HG02885 (cell line): ENCODE data around the gene DNM3.
A peak's percentile ranks its signal among the peaks of the same experiment; 100 is the strongest.

Experiments
- ATAC-seq: cut with Tn5 transposase; IDR thresholded peaks from one replicate; pipeline ENCODE4 v1.9.1; 2021; ENCODE audit warnings: mild to moderate bottlenecking; ENCODE audit not compliant: unreplicated experiment, poor library complexity

DNM3 gene

GRCh38 chr1:172132836-172133235 lies 291.5 kb downstream of the DNM3 start:
- no peak for ATAC-seq

- ATAC-seq, result no peak
Observed at GRCh38 chr1:172134087-172134731, 292.9 kb downstream of the DNM3 start.

GRCh38 chr1:172135076-172135672 lies 293.9 kb downstream of the DNM3 start:
- peak; percentile 69 for ATAC-seq

GRCh38 chr1:172135978-172136610 lies 294.8 kb downstream of the DNM3 start:
- no peak for ATAC-seq

GRCh38 chr1:172136925-172137324 lies 295.6 kb downstream of the DNM3 start:
- no peak for ATAC-seq

- ATAC-seq, result no peak
Observed at GRCh38 chr1:172137703-172138454, 296.6 kb downstream of the DNM3 start.

- no peak for ATAC-seq
Observed at GRCh38 chr1:172138634-172139033, 297.3 kb downstream of the DNM3 start.

GRCh38 chr1:172139196-172139595 lies 297.9 kb downstream of the DNM3 start:
- no peak for ATAC-seq

GRCh38 chr1:172140072-172140471 lies 298.8 kb downstream of the DNM3 start:
- no peak for ATAC-seq

- no peak for ATAC-seq
Observed at GRCh38 chr1:172140591-172140990, 299.3 kb downstream of the DNM3 start.

GRCh38 chr1:172141341-172141881 lies 300.1 kb downstream of the DNM3 start:
- no peak for ATAC-seq

- no peak for ATAC-seq
Observed at GRCh38 chr1:172142324-172142723, 301.0 kb downstream of the DNM3 start.

- no peak for ATAC-seq
Observed at GRCh38 chr1:172143384-172144055, 302.2 kb downstream of the DNM3 start.

GRCh38 chr1:172144445-172145061 lies 303.3 kb downstream of the DNM3 start:
- ATAC-seq, result no peak

GRCh38 chr1:172145231-172145651 lies 303.9 kb downstream of the DNM3 start:
- ATAC-seq, result no peak

GRCh38 chr1:172145656-172146055 lies 304.4 kb downstream of the DNM3 start:
- no peak for ATAC-seq

GRCh38 chr1:172146141-172146850 lies 305.0 kb downstream of the DNM3 start:
- no peak for ATAC-seq

GRCh38 chr1:172147541-172147940 lies 306.2 kb downstream of the DNM3 start:
- no peak for ATAC-seq

- no peak for ATAC-seq
Observed at GRCh38 chr1:172148213-172148612, 306.9 kb downstream of the DNM3 start.
